Measurements from ENCODE around the gene IFNA10.
"Not testable (repeated sequence)": the region's sequence is repeated elsewhere in the genome, so short reads cannot be mapped to it uniquely, and the experiment has no call there.

The IFNA10 gene

DNA sequence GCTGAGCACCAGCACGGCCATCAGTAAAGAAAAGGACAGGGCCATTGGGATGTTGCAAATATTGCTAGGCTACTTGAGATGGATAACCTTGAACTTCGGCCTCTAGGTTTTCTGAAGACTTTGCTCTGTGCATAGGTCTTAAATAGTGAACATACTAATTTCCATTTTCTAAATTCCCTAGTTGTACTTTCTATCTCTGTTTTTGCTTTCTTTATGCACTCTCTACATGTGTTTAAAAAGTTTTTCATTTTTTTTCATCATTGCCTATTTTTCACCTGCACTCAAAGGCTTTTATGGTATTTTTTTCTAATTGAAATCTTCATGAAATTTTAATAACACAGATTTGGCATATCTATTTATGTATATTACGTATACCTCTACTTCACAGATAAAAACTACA is 19.5 kb downstream of the IFNA10 start, which contains the start of gene IFNA4:
IFNA4 (minus strand) TSS at position 101 of the 400 bp plus-strand sequence; CDS start at position 45, 56 bp downstream.
- DNase-seq = not testable (repeated sequence)

DNA sequence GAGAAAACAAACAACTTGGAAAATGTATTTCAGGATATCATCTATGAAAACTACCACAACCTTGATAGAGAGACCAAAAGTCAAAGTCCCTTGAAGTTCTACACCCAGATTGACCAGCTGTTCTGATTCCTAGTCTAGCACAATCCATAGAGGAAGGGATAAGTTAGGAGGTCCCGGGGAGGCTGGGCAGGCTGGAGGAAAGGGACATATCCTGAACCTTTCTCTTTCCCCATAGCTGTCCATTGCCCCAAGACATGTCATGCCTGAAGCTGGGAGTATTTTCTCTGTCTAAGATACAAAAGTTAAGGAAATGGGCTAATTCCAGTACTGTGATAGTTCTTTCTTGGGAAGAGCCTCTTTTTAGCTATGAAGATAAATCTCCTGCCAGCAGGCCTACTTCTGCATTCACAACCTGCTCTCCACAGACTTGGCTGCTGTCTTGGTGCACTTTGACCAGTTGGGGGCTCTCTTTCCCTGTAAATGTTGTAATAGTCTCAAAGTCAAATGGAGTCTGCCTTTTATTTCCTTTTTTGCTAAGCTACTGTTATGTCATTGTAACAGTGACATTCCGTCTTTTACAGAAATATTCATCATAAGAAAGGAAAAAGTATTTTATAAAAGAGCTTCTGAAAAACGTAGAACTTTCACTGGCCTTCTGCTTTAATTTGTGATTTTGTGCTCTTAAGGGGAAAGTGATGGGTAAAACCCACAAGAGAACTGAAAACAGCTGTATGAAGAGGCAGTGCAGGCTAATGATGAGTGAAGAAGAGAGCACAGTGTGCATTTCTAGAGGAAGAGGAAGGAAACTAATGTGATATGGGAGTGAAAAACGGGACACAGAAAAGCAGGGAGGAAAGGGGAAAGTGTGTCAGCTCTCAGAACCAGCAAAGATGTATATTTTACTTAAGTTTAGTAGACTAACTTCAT is 23.9 kb downstream of the IFNA10 start:
- DNase-seq = peak; percentile 27

DNA sequence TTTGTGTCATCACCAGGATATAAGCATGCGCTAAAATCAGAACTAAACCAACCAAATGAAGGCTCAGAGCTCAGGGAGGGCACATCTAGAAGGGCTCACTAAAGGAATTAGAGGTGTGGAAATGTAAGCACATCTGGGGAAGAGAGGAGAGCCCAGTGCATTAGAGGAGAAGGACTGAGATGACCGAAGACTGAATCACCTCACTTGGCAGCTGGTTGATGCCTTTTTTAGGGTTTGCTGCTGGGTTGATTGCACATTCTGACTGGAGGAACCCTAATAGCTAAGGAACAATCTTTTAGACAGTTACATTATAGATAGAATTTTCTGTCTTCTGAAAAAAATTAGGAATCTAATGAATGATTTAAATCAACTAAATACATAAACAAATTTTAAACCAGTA is 32.3 kb downstream of the IFNA10 start:
- DNase-seq = no peak

DNA sequence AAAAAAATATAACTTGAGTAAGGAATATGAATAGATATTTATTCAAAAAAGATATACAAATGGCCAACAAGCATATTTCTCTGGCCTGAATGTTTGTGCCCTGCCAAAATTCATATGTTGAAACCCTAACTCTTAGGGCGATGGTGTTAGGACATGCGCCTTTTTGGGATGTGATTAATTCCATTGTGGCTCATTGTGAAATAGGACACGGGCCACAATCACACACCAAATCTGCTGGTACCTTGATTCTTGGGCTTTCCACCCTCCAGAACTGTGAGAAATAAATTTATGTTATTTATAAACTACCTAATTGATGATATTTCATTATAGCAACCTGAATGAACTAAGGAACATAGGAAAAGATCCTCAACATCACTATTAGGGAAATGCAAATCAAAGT is 34.8 kb downstream of the IFNA10 start:
- no peak for DNase-seq

DNA sequence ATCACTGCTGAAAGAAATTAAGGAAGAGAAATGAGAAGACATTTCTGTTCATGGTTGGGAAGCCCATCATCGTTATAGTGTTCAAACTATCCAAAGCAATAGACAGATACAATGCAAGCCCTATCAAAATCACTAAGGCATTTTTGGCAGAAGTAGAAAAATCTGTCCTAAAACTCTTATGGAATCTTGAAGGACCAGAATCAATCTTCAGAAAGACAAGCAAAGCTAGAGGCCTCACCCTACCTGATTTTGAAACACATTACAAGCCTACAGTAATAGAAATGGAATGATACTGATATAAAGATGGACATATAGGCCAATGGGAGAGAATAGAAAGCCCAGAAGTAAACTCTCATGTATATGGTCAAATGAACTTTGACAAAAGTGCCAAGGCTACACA is 35.6 kb downstream of the IFNA10 start:
- DNase-seq = no peak

DNA sequence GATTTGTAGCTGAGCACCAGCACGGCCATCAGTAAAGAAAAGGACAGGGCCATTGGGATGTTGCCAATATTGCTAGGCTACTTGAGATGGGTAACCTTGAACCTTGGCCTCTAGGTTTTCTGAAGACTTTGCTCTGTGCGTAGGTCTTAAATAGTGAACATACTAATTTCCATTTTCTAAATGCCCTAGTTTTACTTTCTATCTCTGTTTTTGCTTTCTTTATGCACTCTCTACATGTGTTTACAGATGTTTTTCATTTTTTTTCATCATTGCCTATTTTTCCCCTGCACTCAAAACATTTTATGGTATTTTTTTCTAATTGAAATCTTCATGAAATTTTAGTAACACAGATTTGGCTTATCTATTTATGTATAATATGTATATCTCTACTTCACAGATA is 40.4 kb downstream of the IFNA10 start, which contains the start of gene IFNA21:
IFNA21 (minus strand) TSS at position 101 of the 400 bp plus-strand sequence; CDS start at position 53, 48 bp downstream.
- not testable (repeated sequence) for DNase-seq

DNA sequence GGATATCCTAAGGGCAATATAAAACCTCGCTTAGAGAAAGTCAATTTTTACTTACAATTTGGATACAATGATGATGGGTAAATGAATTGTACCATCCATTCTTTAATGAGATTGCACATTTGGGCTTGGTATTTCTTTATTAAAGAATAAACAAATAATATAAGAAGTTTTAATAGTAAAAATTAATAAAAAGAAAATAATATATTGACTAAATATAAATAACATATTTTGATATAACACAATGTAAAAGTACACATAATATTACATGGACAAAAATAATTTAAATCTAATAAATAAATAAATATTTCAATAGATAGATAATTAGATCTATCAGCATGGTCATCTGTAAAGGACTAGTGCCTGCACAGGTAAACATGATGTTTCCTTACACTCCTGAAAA is 41.4 kb downstream of the IFNA10 start:
- DNase-seq = no peak

DNA sequence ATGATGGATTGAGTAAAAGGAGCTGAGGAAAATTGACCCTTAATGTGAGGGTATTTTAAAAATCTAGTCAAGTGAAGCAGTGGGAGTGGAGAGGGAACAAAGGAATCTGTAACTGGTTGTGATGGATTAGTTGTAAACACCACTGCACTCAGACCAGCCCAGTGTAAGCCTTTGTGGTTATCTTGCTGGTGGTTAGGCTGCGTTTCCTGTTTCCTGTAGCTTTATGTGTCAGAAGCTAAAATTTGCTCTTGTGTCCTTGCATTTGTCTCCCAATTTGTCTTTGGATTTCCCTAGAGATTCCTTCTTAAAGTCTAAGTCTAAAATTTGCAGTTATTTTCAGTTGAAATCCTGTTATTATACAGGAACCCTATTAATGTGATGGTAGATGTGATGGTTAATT is 46.8 kb downstream of the IFNA10 start:
- DNase-seq = no peak
